H1 (cell line): ENCODE results near the gene TAMM41.

Experiments
- HDAC6 ChIP-seq: IDR thresholded peaks from one replicate; pipeline ENCODE4 v1.7.1; 2012; ENCODE audit warnings: low read depth, mild to moderate bottlenecking, inconsistent platforms, low read length, moderate library complexity
- POLR2A ChIP-seq, 2 experiments: IDR thresholded peaks; 1 replicate in 1 of 2; 2 replicates in 1 of 2; pipeline ENCODE4 v1.6.1; 2011; ENCODE audit warnings: low read depth in 2 of 2, low read length in 2 of 2, mild to moderate bottlenecking in 2 of 2; ENCODE audit errors: control extremely low read depth in 1 of 2
- RAD21 ChIP-seq, 2 experiments: IDR thresholded peaks in 1 of 2; conservative IDR thresholded peaks in 1 of 2; 2 replicates each; pipeline ENCODE4 v1.6.1; 2011; ENCODE audit warnings: low read depth in 2 of 2, low read length in 2 of 2, improper control_type of control experiment in 1 of 2, inconsistent platforms in 1 of 2, mild to moderate bottlenecking in 1 of 2, moderate library complexity in 1 of 2
- SP4 ChIP-seq: IDR thresholded peaks from 2 replicates; pipeline ENCODE4 v1.6.1; 2012; ENCODE audit warnings: low read length, inconsistent platforms
- TBP ChIP-seq: IDR thresholded peaks from 2 replicates; pipeline ENCODE4 v1.6.1; 2011; ENCODE audit warnings: low read depth, low read length, improper control_type of control experiment
- TEAD4 ChIP-seq: IDR thresholded peaks from 2 replicates; pipeline ENCODE4 v1.6.1; 2012; ENCODE audit warnings: low read depth, low read length, inconsistent platforms, mixed read lengths
- TF ChIP-seq, protein P1 (sequence below): IDR thresholded peaks from 2 replicates; pipeline ENCODE4 v1.6.1; 2011; ENCODE audit warnings: low read depth, mild to moderate bottlenecking, low read length; ENCODE audit not compliant: insufficient read depth
- TF ChIP-seq, protein P2 (sequence below): IDR thresholded peaks from 2 replicates; pipeline ENCODE4 v1.6.1; 2011; ENCODE audit warnings: low read length, improper control_type of control experiment
- TF ChIP-seq, protein P3 (sequence below), 3 experiments: IDR thresholded peaks; 1 replicate in 2 of 3; 2 replicates in 1 of 3; pipeline versions ENCODE4 v1.5.1 to v1.6.1; 2011; ENCODE audit warnings: low read length in 3 of 3, mild to moderate bottlenecking in 3 of 3, inconsistent platforms in 2 of 3, low read depth in 1 of 3, moderate library complexity in 1 of 3; ENCODE audit not compliant: insufficient read depth in 1 of 3; ENCODE audit errors: control extremely low read depth in 1 of 3

DNA sequence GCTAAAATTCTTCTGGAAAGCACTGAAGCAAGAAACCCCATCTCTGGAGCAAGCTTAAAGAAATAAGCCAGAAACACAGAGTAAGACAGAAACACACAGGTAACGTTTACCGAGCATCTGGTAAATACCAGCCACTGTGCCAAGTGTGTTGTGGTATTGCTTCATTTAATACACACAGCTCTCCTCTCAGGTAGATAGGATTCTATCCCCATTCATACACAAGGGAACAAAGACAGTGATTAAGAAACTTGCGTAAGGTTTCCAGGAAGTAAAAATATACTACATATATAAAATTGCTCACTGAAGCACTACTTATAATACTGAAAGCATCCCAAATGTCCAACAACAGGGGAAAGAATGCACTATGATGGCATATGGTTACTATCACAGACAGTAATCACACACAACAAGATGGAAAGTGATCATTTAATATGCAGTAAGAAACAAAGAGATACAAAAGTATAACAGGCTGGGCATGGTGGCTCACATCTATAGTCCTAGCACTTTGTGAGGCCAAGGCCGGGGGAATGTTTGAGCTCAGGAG is 27.5 kb downstream of the TAMM41 start:
- TF ChIP-seq, protein P1, sequence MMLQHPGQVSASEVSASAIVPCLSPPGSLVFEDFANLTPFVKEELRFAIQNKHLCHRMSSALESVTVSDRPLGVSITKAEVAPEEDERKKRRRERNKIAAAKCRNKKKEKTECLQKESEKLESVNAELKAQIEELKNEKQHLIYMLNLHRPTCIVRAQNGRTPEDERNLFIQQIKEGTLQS: no peak
- no peak for TF ChIP-seq TBP
- no peak for TF ChIP-seq SP4
- no peak for TF ChIP-seq TEAD4
- TF ChIP-seq, protein P2, sequence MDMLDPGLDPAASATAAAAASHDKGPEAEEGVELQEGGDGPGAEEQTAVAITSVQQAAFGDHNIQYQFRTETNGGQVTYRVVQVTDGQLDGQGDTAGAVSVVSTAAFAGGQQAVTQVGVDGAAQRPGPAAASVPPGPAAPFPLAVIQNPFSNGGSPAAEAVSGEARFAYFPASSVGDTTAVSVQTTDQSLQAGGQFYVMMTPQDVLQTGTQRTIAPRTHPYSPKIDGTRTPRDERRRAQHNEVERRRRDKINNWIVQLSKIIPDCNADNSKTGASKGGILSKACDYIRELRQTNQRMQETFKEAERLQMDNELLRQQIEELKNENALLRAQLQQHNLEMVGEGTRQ: no peak
- no peak for TF ChIP-seq HDAC6
- no peak for TF ChIP-seq RAD21 (IDR thresholded peaks at IDR 0.05 in 1 of 2, conservative IDR thresholded peaks at IDR 0.05 in 1 of 2; ENCODE audit: low read depth in 2 of 2, low read length in 2 of 2)
- no peak for TF ChIP-seq POLR2A (IDR thresholded peaks at IDR 0.05; ENCODE audit: control extremely low read depth in 1 of 2, low read depth in 2 of 2, low read length in 2 of 2)
- TF ChIP-seq, protein P3, sequence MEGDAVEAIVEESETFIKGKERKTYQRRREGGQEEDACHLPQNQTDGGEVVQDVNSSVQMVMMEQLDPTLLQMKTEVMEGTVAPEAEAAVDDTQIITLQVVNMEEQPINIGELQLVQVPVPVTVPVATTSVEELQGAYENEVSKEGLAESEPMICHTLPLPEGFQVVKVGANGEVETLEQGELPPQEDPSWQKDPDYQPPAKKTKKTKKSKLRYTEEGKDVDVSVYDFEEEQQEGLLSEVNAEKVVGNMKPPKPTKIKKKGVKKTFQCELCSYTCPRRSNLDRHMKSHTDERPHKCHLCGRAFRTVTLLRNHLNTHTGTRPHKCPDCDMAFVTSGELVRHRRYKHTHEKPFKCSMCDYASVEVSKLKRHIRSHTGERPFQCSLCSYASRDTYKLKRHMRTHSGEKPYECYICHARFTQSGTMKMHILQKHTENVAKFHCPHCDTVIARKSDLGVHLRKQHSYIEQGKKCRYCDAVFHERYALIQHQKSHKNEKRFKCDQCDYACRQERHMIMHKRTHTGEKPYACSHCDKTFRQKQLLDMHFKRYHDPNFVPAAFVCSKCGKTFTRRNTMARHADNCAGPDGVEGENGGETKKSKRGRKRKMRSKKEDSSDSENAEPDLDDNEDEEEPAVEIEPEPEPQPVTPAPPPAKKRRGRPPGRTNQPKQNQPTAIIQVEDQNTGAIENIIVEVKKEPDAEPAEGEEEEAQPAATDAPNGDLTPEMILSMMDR (IDR thresholded peaks at IDR 0.05; ENCODE audit: control extremely low read depth in 1 of 3, insufficient read depth in 1 of 3, low read depth in 1 of 3, low read length in 3 of 3): no peak
